Activated effector memory CD4-positive, alpha-beta T cell treated with anti-CD3 and anti-CD28 coated beads, Interleukin-2, amount 50 U/mL, for 16 hours (primary cell): ENCODE measurements around the gene EPHB2.

Experiments
- DNase-seq: peaks from one replicate; pipeline ENCODE4 v3.0.0-alpha.2; 2020

The EPHB2 gene

DNA sequence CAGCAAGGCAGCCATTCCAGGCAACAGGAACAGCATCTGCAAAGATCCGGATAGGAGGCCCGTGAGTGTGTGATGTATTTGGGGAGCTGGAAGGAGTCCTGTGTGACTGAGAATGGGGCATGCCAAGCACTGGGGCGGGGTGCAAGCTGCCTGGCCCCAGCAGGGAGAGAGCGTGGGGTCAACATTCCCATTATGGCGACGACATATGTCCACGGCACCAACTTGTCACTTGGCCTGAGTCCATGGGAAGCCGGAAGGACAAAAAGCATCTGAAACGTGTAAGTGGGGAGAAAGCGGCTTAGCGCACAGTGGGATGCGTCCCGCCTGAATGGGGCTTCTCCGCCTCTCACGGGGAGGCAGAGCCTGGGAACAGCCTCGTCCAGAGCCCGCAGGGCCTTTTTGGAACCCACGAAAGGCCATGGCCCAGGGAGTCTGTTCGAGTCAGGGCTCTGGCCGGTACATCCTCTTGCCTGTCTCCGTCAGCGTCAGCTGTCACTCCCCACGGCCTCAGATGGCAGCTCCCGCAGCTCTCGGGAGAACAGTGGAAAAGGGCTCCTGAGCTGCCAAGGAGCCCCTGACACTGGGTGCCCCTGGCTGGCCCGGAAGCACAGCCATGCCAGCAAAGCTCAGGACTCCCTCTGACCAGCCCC is 12.4 kb downstream of the EPHB2 start:
- no peak for DNase-seq

DNA sequence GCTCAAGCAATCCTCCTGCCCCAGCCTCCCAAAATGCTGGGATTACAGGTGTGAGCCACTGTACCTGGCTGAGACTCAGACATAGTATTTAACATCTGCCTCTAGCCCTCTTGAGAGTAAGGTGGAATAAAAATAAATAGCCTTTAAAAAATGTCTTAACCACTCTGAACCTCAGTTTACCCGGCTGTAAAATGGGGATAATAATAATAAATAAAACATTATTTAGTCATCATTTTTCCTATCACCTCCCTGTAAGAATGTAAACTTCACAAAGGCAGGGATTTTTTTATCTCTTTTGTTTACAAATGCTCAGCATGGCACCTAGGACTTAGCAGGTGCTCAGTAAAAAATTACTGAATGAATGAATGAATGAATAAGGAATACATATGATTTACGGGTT is 17.2 kb downstream of the EPHB2 start:
- no peak for DNase-seq

GRCh38 chr1:22728751-22729399 is 18.2 kb downstream of the EPHB2 start:
- no peak for DNase-seq

GRCh38 chr1:22729400-22729773 is 18.7 kb downstream of the EPHB2 start:
- DNase-seq: no peak

- DNase-seq: no peak
Measured at GRCh38 chr1:22729912-22730311, 19.3 kb downstream of the EPHB2 start.

DNA sequence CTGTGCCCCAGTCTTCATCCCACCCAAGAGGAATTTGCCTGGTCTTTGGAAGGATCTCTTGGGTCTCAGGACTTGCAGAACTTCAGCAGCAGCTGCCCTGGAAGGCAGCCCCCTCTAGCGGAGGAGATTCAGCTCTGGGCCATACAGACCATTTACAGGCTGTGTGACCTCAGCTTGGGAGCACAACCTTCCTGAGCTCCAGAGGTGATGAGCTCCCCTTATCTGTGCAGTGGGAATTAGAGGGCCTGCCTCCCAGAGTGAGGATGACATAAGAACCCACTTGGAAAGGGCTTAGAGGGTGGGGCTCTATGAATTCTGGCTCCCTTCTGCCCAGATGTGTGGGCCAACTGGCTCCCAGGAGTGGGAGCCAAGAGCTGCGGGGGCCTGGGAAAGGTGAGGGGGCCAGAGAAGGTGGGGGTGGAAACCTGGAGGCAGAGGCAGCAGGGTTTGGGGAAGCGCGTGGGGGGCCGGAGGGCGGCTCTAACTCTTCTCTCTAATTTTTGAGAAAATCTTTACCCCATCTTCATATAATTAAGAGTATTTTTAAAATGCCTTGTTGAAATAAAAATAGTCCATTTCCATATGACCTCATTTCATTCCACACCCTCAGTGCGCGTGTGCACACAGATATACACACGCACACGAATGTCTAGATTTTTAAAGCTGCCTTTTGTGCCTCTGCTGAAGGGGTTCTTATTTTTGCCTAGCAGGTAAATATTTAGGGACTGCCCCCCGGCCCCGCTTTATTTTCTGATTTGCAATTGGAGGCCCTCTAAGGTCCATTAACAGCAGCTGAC is 21.5 kb downstream of the EPHB2 start:
- DNase-seq: no peak

GRCh38 chr1:22733643-22734042 is 23.0 kb downstream of the EPHB2 start:
- no peak for DNase-seq

- DNase-seq: no peak
Measured at GRCh38 chr1:22736501-22737080, 26.0 kb downstream of the EPHB2 start.

DNA sequence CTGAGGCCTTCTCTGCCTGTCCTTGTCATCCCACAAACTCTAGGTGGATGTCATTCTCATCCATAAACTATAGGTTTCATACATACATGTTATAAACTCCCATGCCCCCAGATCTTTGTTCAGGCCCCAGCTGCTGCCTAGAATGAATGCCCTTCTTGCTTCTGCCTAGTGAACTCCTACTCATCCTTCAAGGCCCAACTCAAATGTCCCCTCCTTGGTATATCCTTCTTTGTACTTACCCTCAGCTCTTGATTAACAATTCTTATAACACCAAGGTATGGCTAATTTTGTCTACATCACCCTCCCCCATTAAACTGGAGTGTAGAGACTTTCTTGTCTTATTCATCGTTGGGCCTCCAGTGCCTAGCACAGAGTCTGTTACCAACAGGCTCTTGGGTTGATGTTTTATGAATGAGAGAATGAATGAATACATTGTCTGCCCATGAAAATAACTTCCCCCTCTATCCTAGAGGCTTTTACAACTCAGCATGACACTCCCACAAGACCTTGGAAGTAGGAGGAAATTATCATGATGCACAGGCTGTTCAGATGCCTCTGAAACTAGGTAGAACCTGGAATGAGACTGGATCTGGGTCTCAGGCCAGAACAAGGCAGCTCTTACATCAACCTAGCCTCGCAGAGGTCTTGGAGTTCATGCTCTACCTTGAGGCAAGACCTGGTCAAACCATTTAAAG is 26.9 kb downstream of the EPHB2 start:
- no peak for DNase-seq

GRCh38 chr1:22738069-22738435 is 27.4 kb downstream of the EPHB2 start:
- DNase-seq: no peak

DNA sequence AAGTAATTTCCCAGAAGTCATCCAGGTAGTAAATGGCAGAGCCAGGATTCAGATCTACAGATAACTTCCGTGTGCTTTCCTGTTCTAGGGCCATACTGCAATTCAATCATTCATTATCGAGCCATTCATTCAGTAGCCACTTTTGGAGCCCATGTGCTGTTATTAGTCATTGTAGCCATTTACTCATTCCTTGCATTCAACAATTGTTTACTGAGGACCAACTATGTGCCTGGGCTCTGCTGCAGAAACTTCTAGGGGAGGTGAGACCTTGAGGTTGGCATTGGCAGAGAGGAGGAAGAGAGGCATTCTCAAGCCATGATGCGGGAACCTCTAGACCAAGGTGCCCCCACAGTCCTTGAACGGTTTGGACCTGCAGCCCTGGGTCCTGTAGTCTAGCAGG is 27.9 kb downstream of the EPHB2 start:
- no peak for DNase-seq

- no peak for DNase-seq
Measured at GRCh38 chr1:22739648-22740385, 29.2 kb downstream of the EPHB2 start.

DNA sequence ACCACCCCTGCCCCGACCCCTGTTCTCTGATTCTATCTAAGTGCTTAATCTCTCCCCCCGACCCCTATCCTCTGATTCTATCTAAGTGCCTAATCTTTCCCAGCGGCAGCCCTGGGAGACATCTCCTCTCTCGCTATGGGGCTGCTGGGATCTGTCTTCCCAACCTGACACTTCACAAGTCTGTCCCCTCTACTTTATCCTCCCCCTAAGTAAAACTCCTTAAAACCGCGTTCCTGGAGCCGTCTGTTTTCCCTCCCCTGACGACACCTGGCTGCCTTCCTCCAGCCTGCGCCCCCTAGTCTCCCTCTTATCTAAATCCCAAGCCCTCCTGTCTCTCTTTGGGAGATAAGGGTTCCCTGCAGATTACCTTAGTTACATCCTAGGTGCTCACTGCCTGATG is 30.5 kb downstream of the EPHB2 start:
- no peak for DNase-seq

DNA sequence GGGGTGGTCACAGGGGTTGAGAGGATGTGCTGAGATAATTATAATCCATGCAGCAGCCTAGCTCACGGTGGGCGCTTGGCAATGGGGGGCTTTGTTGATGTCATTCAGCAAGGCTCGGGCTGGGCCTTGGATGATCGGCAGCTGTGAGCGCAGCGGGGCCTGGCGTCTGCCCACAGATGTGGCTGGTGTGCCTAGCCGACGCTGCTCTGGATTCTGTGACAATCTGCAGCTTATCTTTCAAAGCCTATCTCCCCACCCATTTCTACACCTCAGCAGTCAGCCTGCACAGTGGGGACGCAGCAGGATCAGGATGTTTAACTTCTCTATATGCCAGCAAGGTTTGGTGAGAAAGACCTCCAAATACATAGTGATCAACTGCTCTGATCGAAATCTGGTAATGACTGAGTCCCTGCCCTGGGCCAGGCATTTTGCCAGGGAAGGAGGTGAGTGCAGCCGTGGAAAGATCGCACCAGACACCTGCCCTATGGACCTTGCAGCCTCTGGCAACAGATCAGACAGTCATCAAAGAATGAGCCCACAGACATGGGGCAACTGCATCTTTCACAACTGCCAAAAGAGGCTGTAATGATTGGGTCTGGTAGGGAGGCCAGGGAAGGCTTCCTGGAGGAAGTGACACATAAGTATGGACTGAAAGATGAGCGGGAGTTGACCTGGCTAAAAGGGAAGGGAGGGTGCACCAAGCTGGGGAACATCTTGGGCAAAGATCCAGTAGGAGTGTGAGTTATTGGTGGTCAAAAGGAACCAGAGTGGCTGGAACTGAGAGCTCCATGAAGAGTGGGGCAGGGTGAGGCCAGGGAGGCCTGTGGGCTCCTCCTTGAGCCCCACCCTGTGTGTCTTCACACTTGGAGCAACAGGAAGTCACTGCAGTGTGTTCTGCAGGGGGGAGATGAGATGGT is 35.3 kb downstream of the EPHB2 start:
- DNase-seq: no peak

GRCh38 chr1:22747021-22747734 is 36.5 kb downstream of the EPHB2 start:
- no peak for DNase-seq

DNA sequence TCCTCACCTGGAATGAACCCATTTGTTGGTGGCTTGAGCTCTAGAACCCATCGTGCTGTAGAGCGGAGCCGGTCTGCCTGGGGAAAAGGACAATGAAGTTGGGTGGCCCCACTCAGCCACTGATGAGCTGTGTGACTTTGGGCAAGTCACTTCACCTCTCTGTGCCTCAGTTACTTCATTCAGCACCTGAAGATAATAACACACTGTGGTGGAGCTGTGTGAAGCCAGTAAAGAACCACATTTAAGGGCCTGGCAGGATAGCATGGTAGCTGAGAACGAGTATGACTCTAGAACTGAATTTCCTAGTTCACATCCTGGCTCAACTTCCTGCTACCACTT is 37.1 kb downstream of the EPHB2 start:
- DNase-seq: no peak

DNA sequence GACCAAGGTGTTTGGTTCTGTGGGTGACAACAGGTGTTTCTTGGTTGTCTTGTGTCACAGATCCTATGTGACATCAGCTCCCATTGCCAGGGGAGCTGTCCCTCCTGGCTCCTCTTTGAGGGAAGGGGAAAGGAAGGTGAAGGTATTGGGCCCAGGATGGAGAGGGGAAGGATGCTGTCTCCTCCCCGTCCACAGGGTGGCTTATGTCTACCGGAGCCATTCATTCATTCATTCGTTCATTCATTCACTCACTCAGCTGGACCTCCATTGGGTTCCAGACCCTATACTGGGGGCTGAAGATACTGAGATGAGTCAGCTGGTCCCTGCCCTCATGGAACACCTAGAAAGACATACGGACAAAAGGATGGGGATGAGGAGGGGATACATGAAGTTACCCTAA is 38.9 kb downstream of the EPHB2 start:
- DNase-seq: no peak

GRCh38 chr1:22749919-22750684 is 39.5 kb downstream of the EPHB2 start:
- DNase-seq: no peak

GRCh38 chr1:22750685-22751051 is 40.0 kb downstream of the EPHB2 start:
- no peak for DNase-seq

DNA sequence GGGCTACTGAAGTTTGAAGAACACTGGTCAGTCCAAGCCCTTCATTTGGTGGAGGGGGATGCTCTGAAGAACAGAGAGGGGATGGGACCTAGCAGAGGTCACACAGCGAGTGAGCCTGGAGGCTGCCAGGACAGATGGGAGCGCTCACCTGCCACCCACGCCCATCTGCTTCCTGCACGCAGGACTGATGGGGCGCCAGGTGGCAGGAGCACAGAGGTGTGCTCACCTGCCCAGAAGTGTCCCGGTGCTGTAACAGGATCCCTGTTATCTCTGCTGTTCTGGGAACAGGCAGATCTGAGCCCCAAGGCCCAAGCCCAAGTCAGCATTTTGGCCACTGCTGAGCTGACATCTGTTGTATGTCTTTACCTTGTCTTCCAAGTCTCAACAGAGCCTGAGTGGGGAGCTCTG is 40.5 kb downstream of the EPHB2 start:
- DNase-seq: no peak
